GM12873 (cell line): ENCODE data around the gene AOPEP.

Experiments used
- TF ChIP-seq, protein P1 (sequence below): IDR thresholded peaks from 2 replicates; pipeline ENCODE4 v1.5.1; 2012; ENCODE audit warnings: low read depth, mild to moderate bottlenecking, moderate library complexity, low read length, control low read depth; ENCODE audit not compliant: insufficient read depth; ENCODE audit errors: missing control alignments

Gene AOPEP

DNA sequence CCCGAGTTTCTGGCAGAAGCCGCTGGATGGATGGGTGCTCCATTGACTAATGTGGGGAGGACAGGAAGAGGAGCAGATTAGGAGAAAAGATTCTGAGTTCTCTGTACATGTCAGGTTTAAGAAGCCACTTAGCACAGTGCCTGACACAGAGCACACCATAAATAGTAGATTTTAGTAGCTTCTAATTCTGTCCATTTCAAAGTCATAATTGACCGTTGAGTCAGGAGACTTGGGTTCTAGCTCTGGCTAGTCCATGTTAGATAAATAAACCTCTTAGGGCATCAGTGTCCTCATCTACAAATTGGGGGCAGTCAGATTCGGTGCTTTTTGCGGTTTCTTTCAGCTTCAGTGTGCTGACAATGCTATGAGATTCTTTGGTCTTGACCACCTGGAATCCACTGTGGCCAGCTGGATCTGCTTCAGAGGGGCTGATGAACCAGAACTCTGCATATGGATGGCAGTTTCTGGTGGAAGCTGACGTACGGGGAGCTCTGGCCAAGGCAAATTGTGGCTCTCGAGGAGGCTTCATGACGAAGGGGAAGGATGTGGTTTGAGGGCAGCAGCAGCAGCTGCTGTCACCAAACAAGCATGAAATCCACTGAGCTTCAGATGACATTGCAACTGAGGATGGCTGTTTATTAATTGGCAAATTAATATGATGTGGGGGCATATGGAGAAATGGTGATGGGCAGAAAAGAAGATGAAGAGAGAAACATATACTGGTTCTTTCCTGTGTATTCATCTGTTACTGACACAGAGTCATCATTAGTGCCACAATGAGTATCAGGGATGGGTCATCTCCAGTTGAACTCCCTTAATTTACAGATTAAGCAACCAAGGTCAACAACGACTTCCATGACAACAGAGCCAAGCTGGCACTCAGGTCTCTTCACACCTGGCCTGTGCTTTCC, 134.4 kb downstream of the AOPEP start:
- TF ChIP-seq, protein P1, sequence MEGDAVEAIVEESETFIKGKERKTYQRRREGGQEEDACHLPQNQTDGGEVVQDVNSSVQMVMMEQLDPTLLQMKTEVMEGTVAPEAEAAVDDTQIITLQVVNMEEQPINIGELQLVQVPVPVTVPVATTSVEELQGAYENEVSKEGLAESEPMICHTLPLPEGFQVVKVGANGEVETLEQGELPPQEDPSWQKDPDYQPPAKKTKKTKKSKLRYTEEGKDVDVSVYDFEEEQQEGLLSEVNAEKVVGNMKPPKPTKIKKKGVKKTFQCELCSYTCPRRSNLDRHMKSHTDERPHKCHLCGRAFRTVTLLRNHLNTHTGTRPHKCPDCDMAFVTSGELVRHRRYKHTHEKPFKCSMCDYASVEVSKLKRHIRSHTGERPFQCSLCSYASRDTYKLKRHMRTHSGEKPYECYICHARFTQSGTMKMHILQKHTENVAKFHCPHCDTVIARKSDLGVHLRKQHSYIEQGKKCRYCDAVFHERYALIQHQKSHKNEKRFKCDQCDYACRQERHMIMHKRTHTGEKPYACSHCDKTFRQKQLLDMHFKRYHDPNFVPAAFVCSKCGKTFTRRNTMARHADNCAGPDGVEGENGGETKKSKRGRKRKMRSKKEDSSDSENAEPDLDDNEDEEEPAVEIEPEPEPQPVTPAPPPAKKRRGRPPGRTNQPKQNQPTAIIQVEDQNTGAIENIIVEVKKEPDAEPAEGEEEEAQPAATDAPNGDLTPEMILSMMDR: no peak

DNA sequence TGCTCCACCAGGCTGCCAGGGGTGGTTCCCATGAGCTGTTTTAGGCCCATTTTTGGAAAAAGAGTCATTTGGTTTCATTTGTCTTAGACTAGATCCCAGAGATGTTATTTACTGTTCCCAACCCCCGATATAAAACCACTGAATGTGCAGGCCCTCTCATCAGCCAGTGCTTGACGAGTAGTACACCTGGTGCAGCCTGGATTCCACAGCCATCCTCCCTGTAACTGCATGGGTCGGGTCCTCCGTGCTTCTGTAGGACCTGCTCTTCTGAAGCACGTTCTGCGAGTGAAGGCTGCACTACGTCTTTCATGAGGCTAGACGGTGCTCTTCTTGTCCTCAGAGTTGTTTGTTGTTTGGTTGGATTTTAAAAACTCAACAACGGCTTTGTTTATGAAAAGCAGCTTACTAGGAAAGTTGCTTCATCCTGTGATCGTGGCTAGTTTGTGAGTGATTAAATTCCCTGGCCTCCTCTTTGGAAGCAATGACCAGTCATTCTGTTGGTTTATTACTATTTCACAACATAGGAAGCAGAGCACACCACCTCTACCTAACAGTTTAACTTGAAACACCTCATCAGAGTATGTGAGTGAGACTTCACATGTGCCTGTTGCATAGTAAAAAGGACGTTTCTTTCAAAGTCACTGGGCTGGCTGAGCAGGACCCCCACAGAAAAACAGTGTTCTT, 135.2 kb downstream of the AOPEP start:
- TF ChIP-seq, protein P1: no peak

DNA sequence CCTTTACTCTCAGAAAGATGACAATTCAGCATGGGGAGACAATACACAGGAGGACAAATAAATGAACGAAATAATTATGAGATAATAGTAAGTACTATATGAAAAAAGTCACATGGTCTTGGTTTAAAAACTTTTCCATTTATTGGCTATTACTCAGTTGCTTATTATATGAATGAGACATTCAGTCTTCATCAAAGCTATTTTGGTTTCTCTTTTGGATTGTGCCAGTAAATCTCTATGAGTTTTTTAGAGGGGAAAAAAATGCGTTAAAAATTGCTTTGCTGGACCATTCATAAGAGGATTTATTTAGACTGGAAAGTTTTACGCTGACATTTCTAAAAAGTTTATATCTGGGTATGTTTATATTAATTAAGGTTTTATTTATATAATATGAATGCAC, 137.7 kb downstream of the AOPEP start:
- TF ChIP-seq, protein P1: no peak

DNA sequence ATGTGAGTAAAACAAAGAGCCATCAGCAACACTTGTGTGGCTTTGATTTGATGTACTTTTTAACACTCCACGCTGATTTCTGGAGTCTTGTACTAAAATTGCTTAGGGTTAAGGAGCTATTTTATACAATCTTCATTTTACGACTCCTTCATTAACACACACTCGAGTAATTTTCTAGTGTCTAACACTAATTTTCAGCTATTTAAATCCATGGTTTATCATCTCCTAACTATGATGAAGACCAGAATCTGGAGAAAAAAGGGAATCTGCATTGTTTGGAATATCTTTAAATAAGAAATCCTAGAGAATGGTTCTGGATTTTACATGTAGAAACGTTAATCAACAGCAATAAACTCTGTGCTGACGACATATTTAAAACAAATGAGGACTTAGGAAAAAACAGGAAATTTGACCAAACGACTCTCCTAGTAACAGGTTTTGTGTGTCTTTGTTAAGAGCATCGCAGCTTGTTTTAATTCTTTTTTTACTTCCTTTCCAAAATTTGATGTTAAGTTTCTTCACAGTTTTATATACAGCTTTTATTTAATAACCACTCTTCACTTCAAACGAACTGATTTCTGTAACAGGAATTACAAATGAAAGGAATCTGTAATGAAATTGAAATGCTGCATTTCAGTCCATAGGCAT, 138.5 kb downstream of the AOPEP start:
- TF ChIP-seq, protein P1: no peak

DNA sequence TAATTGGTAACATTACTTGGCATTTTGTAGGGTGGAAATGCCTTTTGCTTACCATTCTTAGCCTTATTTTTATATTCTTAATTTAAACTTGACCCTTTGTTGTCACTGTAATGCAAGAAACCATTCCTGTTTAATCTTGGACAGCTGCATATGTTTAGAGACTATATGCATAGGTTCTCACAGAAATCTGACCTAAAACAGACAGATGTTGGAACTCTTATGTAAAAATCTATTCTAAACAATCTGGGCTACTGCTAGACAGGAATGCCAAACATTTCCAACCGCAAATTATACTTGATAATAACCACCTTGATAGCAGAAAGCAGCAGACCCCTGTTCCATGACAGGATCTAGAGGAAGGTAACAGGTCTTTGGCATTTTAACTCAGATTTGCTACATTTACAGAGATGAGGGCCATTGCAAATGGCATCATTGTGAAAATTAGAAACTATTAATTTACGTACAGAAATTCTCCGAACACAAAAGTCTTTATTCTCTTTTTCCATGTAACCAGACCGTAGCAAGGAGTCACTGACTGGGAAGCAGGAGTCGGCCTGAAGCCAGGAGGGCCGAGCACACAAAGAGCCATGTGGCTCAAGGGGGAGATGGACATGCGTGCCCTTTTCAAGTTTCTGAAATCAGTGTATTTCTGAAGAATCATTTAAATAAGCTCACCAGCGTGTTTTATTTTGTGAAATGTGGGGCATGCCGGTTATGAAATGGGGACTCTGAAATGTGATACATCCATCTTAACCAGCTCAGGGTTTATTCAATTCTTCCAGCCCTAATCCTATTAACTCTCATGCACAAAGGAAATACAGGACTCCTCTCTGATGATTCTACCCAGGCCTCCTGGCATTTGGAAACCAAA, 139.3 kb downstream of the AOPEP start:
- TF ChIP-seq, protein P1: no peak

DNA sequence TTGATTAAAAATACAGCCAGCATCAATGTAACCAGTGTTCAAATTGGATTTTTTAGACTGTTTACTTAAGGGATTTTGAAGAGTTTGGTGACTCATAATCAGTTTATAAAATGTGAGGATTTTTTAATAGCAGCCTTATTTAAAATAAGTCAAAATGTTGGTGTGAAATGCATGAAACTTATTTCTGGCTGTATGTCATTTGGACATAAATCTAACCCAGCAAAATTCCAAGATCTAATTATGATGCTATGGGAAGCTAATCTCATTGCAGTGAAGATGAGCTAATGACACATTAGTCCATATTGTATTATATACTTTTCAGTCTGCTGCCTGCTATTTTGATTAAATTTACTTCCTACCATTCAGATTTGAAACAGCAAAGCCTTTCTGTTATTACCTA, 140.3 kb downstream of the AOPEP start:
- TF ChIP-seq, protein P1: no peak
